Measurements from ENCODE around the gene HS3ST5. TPM values are rescaled to one million over a fixed set of nuclear protein-coding genes. Genes with fewer than 3 reads are reported as not detected.

The HS3ST5 gene
- total and polyA plus RNA-seq, 4 donors, result not detected

GRCh38 chr6:114157848-114158247 lies 185.0 kb downstream of the HS3ST5 start:
- 65% methylated on average over 2 of the region's 2 CpGs for WGBS
- Histone ChIP-seq H3K27me3 (ENCODE audit: control insufficient read depth in 4 of 4, insufficient read depth in 4 of 4, low read length in 3 of 4) (peaks cover 0 to 15% (median 5%) of the 10 kb centered on the region in 4 donors), H3K9ac (ENCODE audit: low read depth in 1 of 2, low read length in 2 of 2) (no peak overlapping the region), H3K4me3 (ENCODE audit: low read depth in 1 of 3, low read length in 3 of 3) (no peak overlapping the region), H3K27ac (ENCODE audit: low read depth in 1 of 2, low read length in 2 of 2) (no peak overlapping the region), H3K36me3 (ENCODE audit: control insufficient read depth in 4 of 4, insufficient read depth in 3 of 4, low read depth in 1 of 4, low read length in 3 of 4) (no peaks in the 10 kb centered on the region), H3K4me1 (ENCODE audit: control insufficient read depth in 4 of 4, insufficient read depth in 4 of 4, low read length in 3 of 4) (no peaks in the 10 kb centered on the region), H3K9me3 (ENCODE audit: control insufficient read depth in 4 of 4, low read length in 3 of 4) (no peaks in the 10 kb centered on the region)
- no peak for DNase-seq (ENCODE audit: low spot score)
- TF ChIP-seq CTCF (IDR thresholded peaks at IDR 0.05; ENCODE audit: low read depth, low read length, missing input control) (no peak), NR2F2 (IDR thresholded peaks at IDR 0.05) (no peak), ZBTB33 (IDR thresholded peaks at IDR 0.05) (no peak), RXRA (IDR thresholded peaks at IDR 0.05) (no peak), MAX (IDR thresholded peaks at IDR 0.05) (no peak), FOXA2 (IDR thresholded peaks at IDR 0.05) (no peak), GABPA (IDR thresholded peaks at IDR 0.05 in 1 of 2, conservative IDR thresholded peaks at IDR 0.05 in 1 of 2) (no peak), SP1 (IDR thresholded peaks at IDR 0.05) (no peak)

GRCh38 chr6:114155763-114156162 lies 187.1 kb downstream of the HS3ST5 start:
- Histone ChIP-seq H3K27ac (ENCODE audit: low read depth in 1 of 2, low read length in 2 of 2) (no peak overlapping the region), H3K4me1 (ENCODE audit: control insufficient read depth in 4 of 4, insufficient read depth in 4 of 4, low read length in 3 of 4) (no peaks in the 10 kb centered on the region), H3K4me3 (ENCODE audit: low read depth in 1 of 3, low read length in 3 of 3) (no peak overlapping the region), H3K36me3 (ENCODE audit: control insufficient read depth in 4 of 4, insufficient read depth in 3 of 4, low read depth in 1 of 4, low read length in 3 of 4) (no peaks in the 10 kb centered on the region), H3K27me3 (ENCODE audit: control insufficient read depth in 4 of 4, insufficient read depth in 4 of 4, low read length in 3 of 4) (peaks cover 0 to 13% (median 5%) of the 10 kb centered on the region in 4 donors), H3K9me3 (ENCODE audit: control insufficient read depth in 4 of 4, low read length in 3 of 4) (no peaks in the 10 kb centered on the region), H3K9ac (ENCODE audit: low read depth in 1 of 2, low read length in 2 of 2) (no peak overlapping the region)
- TF ChIP-seq EGR1 (IDR thresholded peaks at IDR 0.05; ENCODE audit: low read depth in 2 of 2), result no peak
- TF ChIP-seq RAD21 (IDR thresholded peaks at IDR 0.05), result no peak
- no peak for TF ChIP-seq YY1 (IDR thresholded peaks at IDR 0.05)
- TF ChIP-seq JUND (IDR thresholded peaks at IDR 0.05), result no peak
- TF ChIP-seq HNF4A (conservative IDR thresholded peaks at IDR 0.05), result no peak
- no peak for DNase-seq (ENCODE audit: low spot score)
- 69% methylated on average over 3 of the region's 3 CpGs for WGBS

GRCh38 chr6:114154812-114155211 lies 188.0 kb downstream of the HS3ST5 start:
- no peak overlapping the region for H3K4me3 ChIP-seq (ENCODE audit: low read depth in 1 of 3, low read length in 3 of 3)
- H3K4me1 ChIP-seq (ENCODE audit: control insufficient read depth in 4 of 4, insufficient read depth in 4 of 4, low read length in 3 of 4), result no peaks in the 10 kb centered on the region
- no peak overlapping the region for H3K27ac ChIP-seq (ENCODE audit: low read depth in 1 of 2, low read length in 2 of 2)
- H3K27me3 ChIP-seq (ENCODE audit: control insufficient read depth in 4 of 4, insufficient read depth in 4 of 4, low read length in 3 of 4), result peaks cover 0 to 16% (median 5%) of the 10 kb centered on the region in 4 donors
- no peaks in the 10 kb centered on the region for H3K36me3 ChIP-seq (ENCODE audit: control insufficient read depth in 4 of 4, insufficient read depth in 3 of 4, low read depth in 1 of 4, low read length in 3 of 4)
- no peak for TF ChIP-seq MAX (IDR thresholded peaks at IDR 0.05)
- no peak for TF ChIP-seq RAD21 (IDR thresholded peaks at IDR 0.05)
- no peak for TF ChIP-seq FOXA2 (IDR thresholded peaks at IDR 0.05)
- TF ChIP-seq ATF3 (IDR thresholded peaks at IDR 0.05), result no peak
- TF ChIP-seq JUND (IDR thresholded peaks at IDR 0.05), result no peak
- TF ChIP-seq TAF1 (conservative IDR thresholded peaks at IDR 0.05), result no peak
- no peak for TF ChIP-seq NR2F2 (IDR thresholded peaks at IDR 0.05)
- TF ChIP-seq GABPA (IDR thresholded peaks at IDR 0.05 in 1 of 2, conservative IDR thresholded peaks at IDR 0.05 in 1 of 2), result no peak
- TF ChIP-seq HNF4G (IDR thresholded peaks at IDR 0.05), result no peak
- TF ChIP-seq YY1 (IDR thresholded peaks at IDR 0.05), result no peak
- TF ChIP-seq FOXA1 (IDR thresholded peaks at IDR 0.05), result no peak
- no peak for TF ChIP-seq REST (IDR thresholded peaks at IDR 0.05)
- no peak for TF ChIP-seq SP1 (IDR thresholded peaks at IDR 0.05)
- TF ChIP-seq RXRA (IDR thresholded peaks at IDR 0.05), result no peak
- TF ChIP-seq HNF4A (conservative IDR thresholded peaks at IDR 0.05), result no peak
- no peak for DNase-seq (ENCODE audit: low spot score)
- WGBS, result 69% methylated on average over 4 of the region's 4 CpGs
- H3K9ac ChIP-seq (ENCODE audit: low read depth in 1 of 2, low read length in 2 of 2), result no peak overlapping the region
- no peaks in the 10 kb centered on the region for H3K9me3 ChIP-seq (ENCODE audit: control insufficient read depth in 4 of 4, low read length in 3 of 4)
